ENCODE data around the gene FOXP1. TPM values are rescaled to one million over a fixed set of nuclear protein-coding genes. Genes with fewer than 3 reads are reported as not detected.

The FOXP1 gene
- total and polyA plus RNA-seq, 7 experiments from 2014 or later, result 104 to 537 (median 444) TPM

- peaks cover 10 to 79% (median 49%) of the 10 kb centered on the region in 5 donors for H3K36me3 Mint-ChIP-seq
- Histone ChIP-seq H3K9me3 (ENCODE audit: control insufficient read depth in 2 of 3, low read length in 3 of 3) (no peaks in the 10 kb centered on the region), H3K4me3 (ENCODE audit: low read length) (no peak overlapping the region), H3K36me3 (ENCODE audit: control insufficient read depth in 2 of 3, insufficient read depth in 3 of 3, low read length in 3 of 3) (peaks cover 5 to 65% (median 32%) of the 10 kb centered on the region in 3 experiments), H3K27me3 (ENCODE audit: control insufficient read depth in 2 of 2, insufficient read depth in 2 of 2, low read length in 2 of 2) (no peaks in the 10 kb centered on the region), H3K4me1 (ENCODE audit: control insufficient read depth in 2 of 2, insufficient read depth in 2 of 2, low read length in 2 of 2) (peaks cover 18 to 83% of the 10 kb centered on the region in 2 donors), H3K27ac (ENCODE audit: low read depth, low read length) (peak overlapping the region; percentile 21)
- DNase-seq (no peak), ATAC-seq (no peak)
- CTCF ChIA-PET, result interaction anchor here (0.5 kb wide), 1 partner anchor 26 kb away, joined by 3 read pairs; no protein-coding TSS in a partner anchor
- H3K27me3 Mint-ChIP-seq, result no peaks in the 10 kb centered on the region
- H3K27ac Mint-ChIP-seq, result peak overlapping the region in 6 of 9 donors; percentile 43 to 96 (median 87)
- intact Hi-C loops (cut with micrococcal nuclease), result loop anchor here in 1 of 2 donors (2.0 kb wide), 1 partner anchor 15 kb away; no protein-coding TSS in a partner anchor
- peaks cover 56 to 99% (median 93%) of the 10 kb centered on the region in 7 donors for H3K4me1 Mint-ChIP-seq
- POLR2A ChIA-PET, result interaction anchor here (1.2 to 3.1 kb wide), 3 partner anchors 12 to 32 kb away, joined by 3 to 16 read pairs (median 3); no protein-coding TSS in a partner anchor
- H3K4me3 Mint-ChIP-seq, result peak overlapping the region in 8 of 10 donors; percentile 17 to 83 (median 58)
- H3K9me3 Mint-ChIP-seq, result no peaks in the 10 kb centered on the region
Measured at GRCh38 chr3:71047616-71048531, 535.7 kb downstream of the FOXP1 start.

- no peak for ATAC-seq
- Mint-ChIP-seq H3K4me1 (peaks cover 57 to 99% (median 93%) of the 10 kb centered on the region in 7 donors), H3K27me3 (no peaks in the 10 kb centered on the region), H3K4me3 (peak overlapping the region in 7 of 10 donors; percentile 0 to 69 (median 32)), H3K27ac (peak overlapping the region in 6 of 9 donors; percentile 63 to 96 (median 85)), H3K36me3 (peaks cover 13 to 76% (median 47%) of the 10 kb centered on the region in 5 donors), H3K9me3 (no peaks in the 10 kb centered on the region)
- Histone ChIP-seq H3K27me3 (ENCODE audit: control insufficient read depth in 2 of 2, insufficient read depth in 2 of 2, low read length in 2 of 2) (no peaks in the 10 kb centered on the region), H3K9me3 (ENCODE audit: control insufficient read depth in 2 of 3, low read length in 3 of 3) (no peaks in the 10 kb centered on the region), H3K4me3 (ENCODE audit: low read length) (no peak overlapping the region), H3K36me3 (ENCODE audit: control insufficient read depth in 2 of 3, insufficient read depth in 3 of 3, low read length in 3 of 3) (peaks cover 5 to 62% (median 30%) of the 10 kb centered on the region in 3 experiments), H3K27ac (ENCODE audit: low read depth, low read length) (no peak overlapping the region), H3K4me1 (ENCODE audit: control insufficient read depth in 2 of 2, insufficient read depth in 2 of 2, low read length in 2 of 2) (peaks cover 18 to 79% of the 10 kb centered on the region in 2 donors)
- DNase-seq, result no peak
- POLR2A ChIA-PET, result interaction anchor here (1.2 to 3.1 kb wide), 3 partner anchors 13 to 33 kb away, joined by 3 to 16 read pairs (median 3); no protein-coding TSS in a partner anchor
- intact Hi-C loops (cut with micrococcal nuclease), result no loop called here
- CTCF ChIA-PET, result interaction anchor here (0.6 to 0.8 kb wide), 3 partner anchors 21 to 326 kb away, joined by 3 to 4 read pairs (median 3); no protein-coding TSS in a partner anchor
Measured at GRCh38 chr3:71046791-71047190, 536.7 kb downstream of the FOXP1 start.

GRCh38 chr3:71045917-71046282, 537.6 kb downstream of the FOXP1 start:
- Mint-ChIP-seq H3K27ac (peak overlapping the region in 6 of 9 donors; percentile 20 to 96 (median 77)), H3K4me1 (peaks cover 53 to 99% (median 93%) of the 10 kb centered on the region in 7 donors), H3K4me3 (peak overlapping the region in 9 of 10 donors; percentile 30 to 70 (median 45)), H3K9me3 (no peaks in the 10 kb centered on the region), H3K27me3 (no peaks in the 10 kb centered on the region), H3K36me3 (peaks cover 20 to 75% (median 49%) of the 10 kb centered on the region in 5 donors)
- H3K36me3 ChIP-seq (ENCODE audit: control insufficient read depth in 2 of 3, insufficient read depth in 3 of 3, low read length in 3 of 3), result peaks cover 5 to 63% (median 28%) of the 10 kb centered on the region in 3 experiments
- H3K9me3 ChIP-seq (ENCODE audit: control insufficient read depth in 2 of 3, low read length in 3 of 3), result no peaks in the 10 kb centered on the region
- H3K27ac ChIP-seq (ENCODE audit: low read depth, low read length), result no peak overlapping the region
- ChIA-PET CTCF (interaction anchor here (0.6 kb wide), 1 partner anchor 13 kb away, joined by 3 read pairs; no protein-coding TSS in a partner anchor), POLR2A (interaction anchor here (0.7 to 1.0 kb wide), 2 partner anchors 12 to 45 kb away, joined by 3 to 4 read pairs; no protein-coding TSS in a partner anchor)
- ATAC-seq (no peak), DNase-seq (no peak)
- H3K4me1 ChIP-seq (ENCODE audit: control insufficient read depth in 2 of 2, insufficient read depth in 2 of 2, low read length in 2 of 2), result peaks cover 14 to 73% of the 10 kb centered on the region in 2 donors
- intact Hi-C loops (cut with micrococcal nuclease), result no loop called here
- no peaks in the 10 kb centered on the region for H3K27me3 ChIP-seq (ENCODE audit: control insufficient read depth in 2 of 2, insufficient read depth in 2 of 2, low read length in 2 of 2)
- no peak overlapping the region for H3K4me3 ChIP-seq (ENCODE audit: low read length)

GRCh38 chr3:71045212-71045916, 538.2 kb downstream of the FOXP1 start:
- Mint-ChIP-seq H3K4me3 (peak overlapping the region in 7 of 10 donors; percentile 4 to 70 (median 41)), H3K36me3 (peaks cover 23 to 77% (median 51%) of the 10 kb centered on the region in 5 donors), H3K4me1 (peaks cover 53 to 99% (median 93%) of the 10 kb centered on the region in 7 donors), H3K9me3 (no peaks in the 10 kb centered on the region), H3K27me3 (no peaks in the 10 kb centered on the region), H3K27ac (peak overlapping the region in 6 of 9 donors; percentile 20 to 96 (median 77))
- Histone ChIP-seq H3K27me3 (ENCODE audit: control insufficient read depth in 2 of 2, insufficient read depth in 2 of 2, low read length in 2 of 2) (no peaks in the 10 kb centered on the region), H3K9me3 (ENCODE audit: control insufficient read depth in 2 of 3, low read length in 3 of 3) (no peaks in the 10 kb centered on the region), H3K4me3 (ENCODE audit: low read length) (no peak overlapping the region), H3K27ac (ENCODE audit: low read depth, low read length) (peak overlapping the region; percentile 14), H3K36me3 (ENCODE audit: control insufficient read depth in 2 of 3, insufficient read depth in 3 of 3, low read length in 3 of 3) (peaks cover 11 to 68% (median 33%) of the 10 kb centered on the region in 3 experiments), H3K4me1 (ENCODE audit: control insufficient read depth in 2 of 2, insufficient read depth in 2 of 2, low read length in 2 of 2) (peaks cover 8 to 73% of the 10 kb centered on the region in 2 donors)
- DNase-seq, result no peak
- intact Hi-C loops (cut with micrococcal nuclease), result no loop called here
- ChIA-PET CTCF (interaction anchor here (0.6 kb wide), 1 partner anchor 13 kb away, joined by 3 read pairs; no protein-coding TSS in a partner anchor), POLR2A (interaction anchor here (0.7 to 1.0 kb wide), 2 partner anchors 12 to 46 kb away, joined by 3 to 4 read pairs; no protein-coding TSS in a partner anchor)
- no peak for ATAC-seq

GRCh38 chr3:71042759-71043158, 540.8 kb downstream of the FOXP1 start:
- H3K4me3 ChIP-seq (ENCODE audit: low read length), result no peak overlapping the region
- peaks cover 13 to 75% (median 47%) of the 10 kb centered on the region in 3 experiments for H3K36me3 ChIP-seq (ENCODE audit: control insufficient read depth in 2 of 3, insufficient read depth in 3 of 3, low read length in 3 of 3)
- no peak overlapping the region for H3K27ac ChIP-seq (ENCODE audit: low read depth, low read length)
- peak overlapping the region in 4 of 9 donors; percentile 17 to 91 (median 70) for H3K27ac Mint-ChIP-seq
- POLR2A ChIA-PET, result no interaction called here
- ATAC-seq (no peak), DNase-seq (no peak)
- CTCF ChIA-PET, result no interaction called here
- peaks cover 15 to 66% of the 10 kb centered on the region in 2 donors for H3K4me1 ChIP-seq (ENCODE audit: control insufficient read depth in 2 of 2, insufficient read depth in 2 of 2, low read length in 2 of 2)
- H3K9me3 ChIP-seq (ENCODE audit: control insufficient read depth in 2 of 3, low read length in 3 of 3), result no peaks in the 10 kb centered on the region
- H3K27me3 ChIP-seq (ENCODE audit: control insufficient read depth in 2 of 2, insufficient read depth in 2 of 2, low read length in 2 of 2), result no peaks in the 10 kb centered on the region
- H3K36me3 Mint-ChIP-seq, result peaks cover 23 to 80% (median 55%) of the 10 kb centered on the region in 5 donors
- H3K27me3 Mint-ChIP-seq, result no peaks in the 10 kb centered on the region
- peaks cover 0 to 2% (median 0%) of the 10 kb centered on the region in 11 donors for H3K9me3 Mint-ChIP-seq
- intact Hi-C loops (cut with micrococcal nuclease), result no loop called here
- no peak overlapping the region for H3K4me3 Mint-ChIP-seq
- peaks cover 41 to 96% (median 90%) of the 10 kb centered on the region in 7 donors for H3K4me1 Mint-ChIP-seq

Data from naive thymus-derived CD4-positive, alpha-beta T cell (primary cell).